Erythroblast (primary cell): ENCODE data around the gene LTK.

Source experiments
- DNase-seq, 2 experiments: peaks; one replicate each; lab custom pipeline; 2025; lab: John Stamatoyannopoulos, UW
- GATA1 ChIP-seq: IDR thresholded peaks from 2 replicates; pipeline ENCODE4 v1.6.1; 2011; ENCODE audit warnings: low read depth, mild to moderate bottlenecking, control low read depth, low read length, moderate library complexity
- POLR2A ChIP-seq: IDR thresholded peaks from 2 replicates; pipeline ENCODE4 v1.6.1; 2011; ENCODE audit warnings: mild to moderate bottlenecking, low read length

LTK gene

DNA sequence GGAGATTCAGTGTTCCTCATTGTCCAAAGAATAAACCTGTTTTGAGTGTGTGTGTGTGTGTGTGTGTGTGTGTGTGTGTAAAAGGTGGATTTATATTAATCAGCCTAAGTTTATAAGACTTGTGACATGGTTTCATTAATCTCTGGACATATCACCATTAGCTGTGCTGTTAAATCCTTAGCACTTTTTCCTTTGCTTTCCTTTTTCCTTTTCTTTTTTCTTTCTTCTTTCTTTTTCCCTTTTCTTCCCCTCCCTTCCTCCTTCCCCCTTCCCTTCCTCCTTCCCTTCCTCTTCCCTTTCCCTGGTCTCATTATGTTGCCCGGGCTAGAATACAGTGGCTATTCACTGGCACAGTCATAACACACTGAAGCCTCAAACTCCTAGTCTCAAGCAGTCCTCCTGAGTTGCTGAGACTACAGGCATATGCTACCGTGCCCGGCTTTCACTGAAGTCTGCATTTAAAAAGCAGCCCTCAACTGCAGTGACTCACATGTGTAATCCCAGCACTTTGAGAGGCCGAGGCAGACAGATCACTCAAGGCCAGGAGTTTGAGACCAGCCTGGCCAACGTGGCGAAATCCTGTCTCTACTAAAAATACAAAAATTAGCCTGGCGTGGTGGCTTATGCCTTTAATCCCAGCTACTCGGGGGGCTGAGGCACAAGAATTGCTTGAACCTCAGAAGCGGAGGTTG lies 48.6 kb downstream of the LTK start:
- no peak for DNase-seq
- TF ChIP-seq POLR2A (no peak), GATA1 (no peak)

DNA sequence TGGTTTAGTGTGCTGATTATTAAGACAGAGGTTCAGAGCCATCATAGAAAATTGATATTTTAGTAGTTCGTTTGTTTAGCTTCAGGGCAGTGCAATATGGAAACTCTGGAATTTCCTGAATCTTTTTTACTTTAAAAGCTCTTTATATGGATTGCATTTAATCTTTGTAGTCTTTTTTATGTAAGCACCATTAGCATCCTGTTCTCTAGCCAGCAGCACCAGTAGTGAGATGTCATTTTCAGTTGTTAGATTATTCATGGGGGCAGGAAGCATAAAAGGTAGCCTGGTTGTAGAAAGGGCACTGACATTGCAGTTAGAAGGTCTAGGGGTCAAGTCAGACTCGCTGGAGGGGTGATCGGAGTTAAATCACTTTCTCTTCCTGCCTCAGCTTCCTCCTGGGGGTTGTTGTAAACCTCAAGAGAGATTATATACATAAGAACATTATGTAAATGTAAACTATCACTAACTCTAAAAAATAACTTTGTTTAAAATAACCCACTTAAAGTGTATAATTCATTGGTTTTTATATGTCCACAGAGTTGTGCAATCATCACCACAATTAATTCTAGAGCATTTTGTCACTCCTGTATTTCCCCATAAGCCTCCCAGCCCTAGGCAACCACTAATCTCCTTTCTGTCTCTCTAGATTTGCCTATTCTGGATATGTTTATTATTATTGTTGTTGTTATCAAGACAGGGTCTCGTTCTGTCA lies 51.4 kb downstream of the LTK start:
- TF ChIP-seq GATA1 (no peak), POLR2A (no peak)
- no peak for DNase-seq
